Cardiac septum (tissue), 1 donor: ENCODE data around the gene DNAH9. TPM values are rescaled to one million over a fixed set of nuclear protein-coding genes. Genes with fewer than 3 reads are reported as not detected.
A peak's percentile ranks its signal among the peaks of the same experiment; 100 is the strongest.

Source experiments
- DNase-seq: peaks from one replicate; pipeline ENCODE4 v3.0.0-alpha.2; 2020; ENCODE audit warnings: low spot score
- intact Hi-C: fragments of 100-400 bp; cut with DNase I; formaldehyde crosslinking; loops from one replicate; pipeline ENCODE4 v1.14.0; 2022
- long read RNA-seq: library from polyadenylated mRNA; unstranded; transcript quantifications from one replicate; pipeline ENCODE4 v2.0.0, GENCODE V29; 2021
- total RNA-seq: library from RNA; stranded (reverse); fragmentation: NEBNext Ultra II Directional; extraction: Animal tissue kit (Norgen Biotek cat#: 25700); gene quantifications from one replicate; pipeline ENCODE4 v1.2.1, GENCODE V29; 2021
- donor health status: DM: no; HTN: no; CAD: no.

Gene DNAH9, protein sequence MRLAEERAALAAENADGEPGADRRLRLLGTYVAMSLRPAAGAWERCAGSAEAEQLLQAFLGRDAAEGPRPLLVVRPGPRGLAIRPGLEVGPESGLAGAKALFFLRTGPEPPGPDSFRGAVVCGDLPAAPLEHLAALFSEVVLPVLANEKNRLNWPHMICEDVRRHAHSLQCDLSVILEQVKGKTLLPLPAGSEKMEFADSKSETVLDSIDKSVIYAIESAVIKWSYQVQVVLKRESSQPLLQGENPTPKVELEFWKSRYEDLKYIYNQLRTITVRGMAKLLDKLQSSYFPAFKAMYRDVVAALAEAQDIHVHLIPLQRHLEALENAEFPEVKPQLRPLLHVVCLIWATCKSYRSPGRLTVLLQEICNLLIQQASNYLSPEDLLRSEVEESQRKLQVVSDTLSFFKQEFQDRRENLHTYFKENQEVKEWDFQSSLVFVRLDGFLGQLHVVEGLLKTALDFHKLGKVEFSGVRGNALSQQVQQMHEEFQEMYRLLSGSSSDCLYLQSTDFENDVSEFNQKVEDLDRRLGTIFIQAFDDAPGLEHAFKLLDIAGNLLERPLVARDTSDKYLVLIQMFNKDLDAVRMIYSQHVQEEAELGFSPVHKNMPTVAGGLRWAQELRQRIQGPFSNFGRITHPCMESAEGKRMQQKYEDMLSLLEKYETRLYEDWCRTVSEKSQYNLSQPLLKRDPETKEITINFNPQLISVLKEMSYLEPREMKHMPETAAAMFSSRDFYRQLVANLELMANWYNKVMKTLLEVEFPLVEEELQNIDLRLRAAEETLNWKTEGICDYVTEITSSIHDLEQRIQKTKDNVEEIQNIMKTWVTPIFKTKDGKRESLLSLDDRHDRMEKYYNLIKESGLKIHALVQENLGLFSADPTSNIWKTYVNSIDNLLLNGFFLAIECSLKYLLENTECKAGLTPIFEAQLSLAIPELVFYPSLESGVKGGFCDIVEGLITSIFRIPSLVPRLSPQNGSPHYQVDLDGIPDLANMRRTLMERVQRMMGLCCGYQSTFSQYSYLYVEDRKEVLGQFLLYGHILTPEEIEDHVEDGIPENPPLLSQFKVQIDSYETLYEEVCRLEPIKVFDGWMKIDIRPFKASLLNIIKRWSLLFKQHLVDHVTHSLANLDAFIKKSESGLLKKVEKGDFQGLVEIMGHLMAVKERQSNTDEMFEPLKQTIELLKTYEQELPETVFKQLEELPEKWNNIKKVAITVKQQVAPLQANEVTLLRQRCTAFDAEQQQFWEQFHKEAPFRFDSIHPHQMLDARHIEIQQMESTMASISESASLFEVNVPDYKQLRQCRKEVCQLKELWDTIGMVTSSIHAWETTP (N-terminal part only)
- total RNA-seq: not detected
- long read RNA-seq, partial matches to known transcripts: 0 of 1 reads
- long read RNA-seq, other reads (novel, unspliced or antisense): 1 of 1 reads

DNA sequence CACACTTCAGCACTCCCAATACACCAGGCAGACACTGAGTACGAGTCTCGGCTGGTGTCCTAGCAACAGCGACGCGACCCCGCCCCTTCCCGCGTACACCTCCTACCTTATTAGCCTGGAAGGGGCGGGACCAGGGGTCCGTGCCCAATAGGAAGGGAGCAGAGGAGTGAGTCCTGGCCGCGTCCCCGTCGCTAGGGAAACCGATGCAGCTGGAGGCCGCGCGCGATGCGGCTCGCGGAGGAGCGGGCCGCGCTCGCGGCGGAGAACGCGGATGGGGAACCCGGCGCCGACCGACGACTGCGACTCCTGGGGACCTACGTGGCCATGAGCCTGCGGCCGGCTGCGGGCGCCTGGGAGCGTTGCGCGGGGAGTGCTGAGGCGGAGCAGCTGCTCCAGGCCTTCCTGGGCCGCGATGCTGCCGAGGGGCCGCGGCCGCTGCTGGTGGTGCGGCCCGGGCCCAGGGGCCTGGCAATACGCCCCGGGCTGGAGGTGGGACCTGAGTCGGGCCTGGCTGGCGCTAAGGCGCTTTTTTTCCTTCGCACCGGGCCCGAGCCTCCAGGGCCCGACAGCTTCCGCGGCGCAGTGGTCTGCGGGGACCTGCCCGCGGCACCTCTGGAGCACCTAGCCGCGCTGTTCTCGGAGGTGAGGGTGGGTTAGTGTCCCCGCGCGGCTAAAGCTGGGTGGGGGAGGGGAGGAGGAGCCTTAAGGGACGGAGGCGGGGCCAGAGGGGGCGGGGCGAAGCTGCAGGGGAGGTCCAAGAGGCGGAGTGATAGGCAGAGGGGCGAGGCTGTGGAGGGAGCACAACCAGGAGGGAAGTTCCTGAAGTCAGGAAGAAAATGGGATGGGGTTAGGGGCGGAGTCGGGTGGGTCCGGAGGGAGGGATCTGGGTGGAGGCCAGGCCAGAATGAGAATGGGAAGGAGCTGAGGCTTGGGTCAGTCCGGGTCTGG is at the start of gene DNAH9:
DNAH9 (plus strand) TSS at position 197 of the 948 bp plus-strand sequence; CDS start at position 226, 29 bp downstream.
- peak; percentile 96 for DNase-seq
- intact Hi-C loops: no loop called here

DNA sequence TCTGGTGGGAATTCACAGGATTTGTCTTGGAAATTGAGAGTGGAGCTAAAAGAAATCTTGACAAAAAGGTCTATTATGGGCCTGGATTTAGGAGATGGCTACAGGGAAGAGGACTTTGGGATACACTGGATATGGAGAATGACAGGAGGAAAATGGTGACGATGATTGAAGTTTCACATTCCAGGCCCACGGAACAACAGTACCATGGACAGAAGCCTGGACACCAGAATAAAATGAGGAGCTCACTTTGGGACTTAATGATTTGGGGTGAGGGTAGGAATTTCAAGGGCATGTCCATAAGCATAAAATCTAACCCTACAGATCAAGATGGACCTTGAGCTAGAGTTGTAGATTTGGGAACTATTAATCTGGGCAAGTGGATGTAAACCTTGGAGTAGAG is 47.8 kb upstream of the DNAH9 start:
- DNase-seq: no peak
- intact Hi-C loops: no loop called here

GRCh38 chr17:11551442-11551841 is 46.8 kb upstream of the DNAH9 start:
- intact Hi-C loops: no loop called here
- no peak for DNase-seq

GRCh38 chr17:11553135-11553534 is 45.1 kb upstream of the DNAH9 start:
- intact Hi-C loops: no loop called here
- DNase-seq: no peak

- intact Hi-C loops: no loop called here
- DNase-seq: no peak
These were observed 44.2 kb upstream of the DNAH9 start for GRCh38 chr17:11554042-11554441.

DNA sequence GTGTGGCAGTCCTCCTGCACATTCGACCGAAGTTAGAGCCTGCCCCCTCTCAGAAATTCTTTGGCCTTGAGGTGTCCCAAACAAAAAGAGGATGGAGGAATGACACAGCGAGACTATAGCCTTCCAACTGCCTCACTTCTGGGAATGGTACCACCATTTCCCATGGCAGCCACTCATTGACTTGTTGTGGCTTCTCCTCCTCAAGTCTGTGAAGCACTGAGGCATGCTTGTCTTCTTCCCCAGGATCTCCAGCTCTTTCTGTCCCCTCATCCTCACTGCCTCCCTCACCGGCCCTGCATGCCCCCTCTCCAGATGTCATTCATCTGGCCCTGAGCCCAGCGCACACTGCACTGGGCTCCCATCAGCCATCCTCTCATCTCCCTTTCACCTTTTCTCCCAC is 43.7 kb upstream of the DNAH9 start:
- DNase-seq: no peak
- intact Hi-C loops: no loop called here

GRCh38 chr17:11555530-11555929 is 42.7 kb upstream of the DNAH9 start:
- DNase-seq: no peak
- intact Hi-C loops: no loop called here

DNA sequence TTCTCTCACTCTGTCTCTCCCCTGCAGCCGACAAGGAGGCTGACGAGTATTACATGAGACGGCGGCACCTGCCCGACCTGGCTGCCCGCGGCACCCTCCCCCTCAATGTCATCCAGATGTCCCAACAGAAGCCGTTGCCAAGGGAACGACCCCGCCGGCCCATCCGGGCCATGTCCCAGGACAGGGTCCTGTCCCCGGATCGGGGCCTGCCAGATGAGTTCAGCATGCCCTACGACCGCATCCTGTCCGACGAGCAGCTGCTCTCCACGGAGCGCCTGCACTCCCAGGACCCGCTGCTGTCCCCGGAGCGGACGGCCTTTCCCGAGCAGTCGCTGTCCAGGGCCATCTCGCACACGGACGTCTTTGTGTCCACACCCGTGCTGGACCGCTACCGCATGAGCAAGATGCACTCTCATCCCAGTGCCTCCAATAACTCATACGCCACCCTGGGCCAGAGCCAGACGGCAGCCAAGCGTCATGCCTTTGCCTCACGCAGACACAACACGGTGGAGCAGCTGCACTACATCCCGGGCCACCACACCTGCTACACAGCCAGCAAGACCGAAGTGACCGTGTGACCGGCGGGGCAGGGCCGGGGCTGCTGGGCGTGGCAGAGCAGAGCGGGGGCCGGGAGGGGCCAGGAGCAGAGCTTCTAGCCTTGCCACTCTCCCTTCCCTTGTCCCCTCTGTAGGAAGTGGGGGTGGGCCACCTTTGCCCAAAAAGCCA is 40.4 kb upstream of the DNAH9 start:
- intact Hi-C loops: no loop called here
- DNase-seq: no peak

DNA sequence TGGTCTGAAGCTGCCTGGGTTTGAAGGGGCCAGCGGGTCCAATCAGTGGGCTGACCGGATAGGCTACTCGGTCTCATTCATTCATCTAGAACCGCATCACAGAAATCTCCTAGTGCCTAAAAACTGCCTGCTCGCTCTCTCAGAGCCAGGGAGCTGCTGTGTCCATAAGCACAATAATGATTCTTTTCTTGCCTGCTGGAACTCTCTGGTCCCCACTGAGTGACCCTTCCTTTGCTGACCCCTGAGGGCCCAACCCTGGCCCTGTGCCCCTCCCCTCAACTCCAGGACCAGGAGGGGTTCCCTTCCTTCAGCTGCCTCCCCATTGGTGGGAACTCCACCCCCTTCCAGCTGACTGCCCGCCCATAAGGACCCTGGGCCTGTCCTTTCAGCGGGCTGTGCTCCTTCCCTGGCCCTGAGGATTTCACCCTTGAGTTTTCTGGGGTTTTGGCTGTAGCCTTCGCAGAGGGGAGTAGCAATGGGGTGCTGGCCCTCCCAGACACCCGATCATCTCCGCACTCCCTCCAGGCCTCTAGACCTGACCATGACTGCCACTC is 39.5 kb upstream of the DNAH9 start:
- no peak for DNase-seq
- intact Hi-C loops: no loop called here

DNA sequence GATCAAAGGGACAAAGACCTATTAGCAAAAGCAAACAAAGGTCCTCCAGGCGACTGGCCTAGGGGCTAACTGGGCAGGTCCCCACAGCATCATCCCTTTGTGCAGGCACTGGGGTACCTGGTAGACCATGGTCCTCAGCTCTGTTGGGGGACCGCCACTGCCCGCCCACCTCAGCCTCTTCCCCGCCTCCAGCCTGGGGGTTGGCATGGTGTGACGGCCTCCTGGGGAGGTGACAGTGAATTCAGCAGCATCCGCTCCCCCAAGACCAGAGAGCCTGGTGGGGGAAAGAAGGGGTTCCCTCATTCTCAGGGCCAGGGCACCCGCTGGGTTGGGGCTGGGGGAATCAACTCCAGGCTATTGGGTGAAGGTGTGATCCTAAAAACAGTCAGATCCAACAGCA is 38.7 kb upstream of the DNAH9 start:
- intact Hi-C loops: no loop called here
- no peak for DNase-seq

GRCh38 chr17:11561281-11561680 is 37.0 kb upstream of the DNAH9 start:
- DNase-seq: no peak
- intact Hi-C loops: no loop called here

GRCh38 chr17:11561702-11562101 is 36.6 kb upstream of the DNAH9 start:
- no peak for DNase-seq
- intact Hi-C loops: no loop called here

GRCh38 chr17:11564589-11565380 is 33.5 kb upstream of the DNAH9 start:
- DNase-seq: no peak
- intact Hi-C loops: no loop called here

GRCh38 chr17:11565591-11565990 is 32.7 kb upstream of the DNAH9 start:
- no peak for DNase-seq
- intact Hi-C loops: no loop called here

GRCh38 chr17:11578998-11579397 is 19.3 kb upstream of the DNAH9 start:
- no peak for DNase-seq
- intact Hi-C loops: no loop called here

- intact Hi-C loops: no loop called here
- no peak for DNase-seq
These were observed 17.6 kb upstream of the DNAH9 start for GRCh38 chr17:11580677-11581076.

DNA sequence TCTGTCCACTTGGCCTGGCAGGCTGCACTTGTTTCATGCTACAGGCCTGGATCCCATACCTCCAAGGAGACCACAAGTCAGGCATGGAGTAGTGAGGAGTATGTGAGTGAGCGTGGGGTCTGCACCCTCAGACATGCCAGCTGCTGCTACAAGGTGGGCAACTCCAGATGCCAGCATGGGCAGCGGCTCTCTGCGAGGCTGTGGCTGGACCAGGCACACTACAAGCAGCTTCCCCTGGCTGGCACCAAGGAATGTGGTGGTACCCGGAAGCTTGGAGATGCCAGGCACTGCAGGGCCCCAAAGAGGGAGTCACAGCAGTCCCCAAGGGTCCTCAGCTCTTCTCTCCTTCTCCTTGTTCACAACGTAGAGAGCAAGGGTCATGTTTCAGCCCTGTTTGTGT is 16.1 kb upstream of the DNAH9 start:
- intact Hi-C loops: no loop called here
- no peak for DNase-seq
